ENCODE data around the gene SMOC2. TPM values are rescaled to one million over a fixed set of nuclear protein-coding genes. Genes with fewer than 3 reads are reported as not detected.

The SMOC2 gene
- polyA plus RNA-seq, 1 of the 3 experiments (the other 2 are of a cell fraction) = not detected

- TF ChIP-seq USF1 (IDR thresholded peaks at IDR 0.05; ENCODE audit: borderline replicate concordance, low read depth) = no peak
- TF ChIP-seq SIN3A (IDR thresholded peaks at IDR 0.05; ENCODE audit: borderline replicate concordance, low read depth, low read length) = no peak
- TF ChIP-seq GATA2 (CRISPR knock-in tag; IDR thresholded peaks at IDR 0.05) = no peak
- no peak for TF ChIP-seq RFX5 (IDR thresholded peaks at IDR 0.05; ENCODE audit: low read length)
- no peak for TF ChIP-seq USF2 (IDR thresholded peaks at IDR 0.05; ENCODE audit: borderline replicate concordance, low read depth, low read length)
- TF ChIP-seq CHD2 (IDR thresholded peaks at IDR 0.05; ENCODE audit: low read length, partially characterized antibody) = no peak
- no peak for TF ChIP-seq NRF1 (IDR thresholded peaks at IDR 0.05; ENCODE audit: low read depth, low read length)
- TF ChIP-seq MXI1 (IDR thresholded peaks at IDR 0.05; ENCODE audit: low read depth, low read length) = no peak
- no peak for TF ChIP-seq CTCF (IDR thresholded peaks at IDR 0.05)
Measured at GRCh38 chr6:168599769-168600330, 158.9 kb downstream of the SMOC2 start (continued).

GRCh38 chr6:168600381-168600780 is 159.4 kb downstream of the SMOC2 start:
- H3K4me2 ChIP-seq = no peak overlapping the region
- no peaks in the 10 kb centered on the region for H3K9me3 ChIP-seq
- ChIA-PET CTCF (no interaction called here), POLR2A (no interaction called here)
- H3K27ac ChIP-seq (ENCODE audit: low read depth in 2 of 2, low read length in 1 of 2) = no peak overlapping the region
- H2AFZ ChIP-seq (ENCODE audit: low read depth) = no peak overlapping the region
- WGBS (ENCODE audit: low lambda C conversion rate) = 63% methylated on average over 11 of the region's 11 CpGs
- no peak for DNase-seq
- H3K36me3 ChIP-seq (replicated peaks in 1 of 2; ENCODE audit: control insufficient read depth in 1 of 2, insufficient read depth in 2 of 2, low read length in 1 of 2) = no peaks in the 10 kb centered on the region
- H3K9me2 ChIP-seq = no peaks in the 10 kb centered on the region
- H3K9ac ChIP-seq = no peak overlapping the region
- no peak for TF ChIP-seq SMC3 (IDR thresholded peaks at IDR 0.05; ENCODE audit: low read depth, low read length)
- no peak for TF ChIP-seq JUND (IDR thresholded peaks at IDR 0.05)
- no peak for TF ChIP-seq RCOR1 (IDR thresholded peaks at IDR 0.05; ENCODE audit: low read length)
- no peaks in the 10 kb centered on the region for H3K27me3 ChIP-seq (ENCODE audit: insufficient read depth)
- H4K20me1 ChIP-seq (ENCODE audit: insufficient read depth) = no peaks in the 10 kb centered on the region
- H3F3A ChIP-seq (replicated peaks; ENCODE audit: insufficient read depth) = no peaks in the 10 kb centered on the region
- no peaks in the 10 kb centered on the region; a peak in 1 of 4 replicates for H3K4me1 ChIP-seq (ENCODE audit: control insufficient read depth in 1 of 2, insufficient read depth in 2 of 2, low read depth in 1 of 2, low read length in 1 of 2)
- H3K4me3 ChIP-seq (ENCODE audit: low read depth in 2 of 2, low read length in 1 of 2) = no peak overlapping the region
- no peaks in the 10 kb centered on the region for H3K79me2 ChIP-seq (ENCODE audit: insufficient read depth)

- H2AFZ ChIP-seq (ENCODE audit: low read depth) = no peak overlapping the region
- no peaks in the 10 kb centered on the region; a peak in 1 of 4 replicates for H3K4me1 ChIP-seq (ENCODE audit: control insufficient read depth in 1 of 2, insufficient read depth in 2 of 2, low read depth in 1 of 2, low read length in 1 of 2)
- H3K9me2 ChIP-seq = no peaks in the 10 kb centered on the region
- no peak overlapping the region for H3K4me3 ChIP-seq (ENCODE audit: low read depth in 2 of 2, low read length in 1 of 2)
- ChIA-PET CTCF (no interaction called here), POLR2A (no interaction called here)
- H4K20me1 ChIP-seq (ENCODE audit: insufficient read depth) = no peaks in the 10 kb centered on the region
- no peak overlapping the region for H3K27ac ChIP-seq (ENCODE audit: low read depth in 2 of 2, low read length in 1 of 2)
- no peak for DNase-seq
- H3K9ac ChIP-seq = no peak overlapping the region
- WGBS (ENCODE audit: low lambda C conversion rate) = 66% methylated on average over 3 of the region's 17 CpGs
- no peaks in the 10 kb centered on the region for H3K9me3 ChIP-seq
- H3K79me2 ChIP-seq (ENCODE audit: insufficient read depth) = no peaks in the 10 kb centered on the region
- H3K27me3 ChIP-seq (ENCODE audit: insufficient read depth) = no peaks in the 10 kb centered on the region
- H3F3A ChIP-seq (replicated peaks; ENCODE audit: insufficient read depth) = no peaks in the 10 kb centered on the region
- no peak overlapping the region for H3K4me2 ChIP-seq
- H3K36me3 ChIP-seq (replicated peaks in 1 of 2; ENCODE audit: control insufficient read depth in 1 of 2, insufficient read depth in 2 of 2, low read length in 1 of 2) = no peaks in the 10 kb centered on the region
- TF ChIP-seq FOXM1 (IDR thresholded peaks at IDR 0.05; ENCODE audit: low read depth) (no peak), SMC3 (IDR thresholded peaks at IDR 0.05; ENCODE audit: low read depth, low read length) (no peak), PBX3 (IDR thresholded peaks at IDR 0.05) (no peak), TAF1 (IDR thresholded peaks at IDR 0.05; ENCODE audit: borderline replicate concordance, low read depth, low read length) (no peak), RAD21 (IDR thresholded peaks at IDR 0.05; ENCODE audit: low read length) (no peak), RCOR1 (IDR thresholded peaks at IDR 0.05; ENCODE audit: low read length) (no peak), USF2 (IDR thresholded peaks at IDR 0.05; ENCODE audit: borderline replicate concordance, low read depth, low read length) (no peak), TCF12 (IDR thresholded peaks at IDR 0.05) (no peak), FOXJ3 (CRISPR knock-in tag; IDR thresholded peaks at IDR 0.05) (no peak), EZH2phosphoT487 (IDR thresholded peaks at IDR 0.05; ENCODE audit: borderline replicate concordance, low read depth) (no peak), GABPA (IDR thresholded peaks at IDR 0.05; ENCODE audit: low read depth) (no peak), JUND (IDR thresholded peaks at IDR 0.05) (no peak), RFX5 (IDR thresholded peaks at IDR 0.05; ENCODE audit: low read length) (no peak)
Measured at GRCh38 chr6:168601111-168601510, 160.1 kb downstream of the SMOC2 start.
